H9 (cell line): ENCODE data around the gene HSPH1. TPM values are rescaled to one million over a fixed set of nuclear protein-coding genes. Genes with fewer than 3 reads are reported as not detected.
A peak's percentile ranks its signal among the peaks of the same experiment; 100 is the strongest.

Experiments
- DNase-seq: peaks from one replicate; pipeline ENCODE4 v3.0.0-alpha.2; 2017
- H2AFZ ChIP-seq: one replicate; pipeline ENCODE4 v1.6.1; 2013; ENCODE audit warnings: mild to moderate bottlenecking, low read length, control low read depth, moderate library complexity
- H2AK5ac ChIP-seq: 2 replicates; pipeline ENCODE4 v1.6.1; 2013; ENCODE audit warnings: low read length, control low read depth, mixed read lengths; ENCODE audit not compliant: insufficient read length
- H2BK120ac ChIP-seq: one replicate; pipeline ENCODE4 v1.6.1; 2013; ENCODE audit warnings: low read depth, mild to moderate bottlenecking, low read length, control low read depth, inconsistent platforms; ENCODE audit not compliant: poor library complexity, severe bottlenecking
- H2BK12ac ChIP-seq: 2 replicates; pipeline ENCODE4 v1.6.1; 2013; ENCODE audit warnings: low read length, control low read depth, mixed read lengths, low read depth; ENCODE audit not compliant: insufficient read length
- H2BK15ac ChIP-seq: 2 replicates; pipeline ENCODE4 v1.6.1; 2013; ENCODE audit warnings: low read depth, low read length, control low read depth
- H2BK20ac ChIP-seq: one replicate; pipeline ENCODE4 v1.6.1; 2013; ENCODE audit warnings: low read depth, mild to moderate bottlenecking, low read length, control low read depth, inconsistent platforms; ENCODE audit not compliant: poor library complexity, severe bottlenecking
- H2BK5ac ChIP-seq: 2 replicates; pipeline ENCODE4 v1.6.1; 2013; ENCODE audit warnings: low read length, control low read depth, mixed read lengths; ENCODE audit not compliant: insufficient read length
- H3K14ac ChIP-seq: 2 replicates; pipeline ENCODE4 v1.6.1; 2013; ENCODE audit warnings: low read length, control low read depth; ENCODE audit not compliant: insufficient read depth
- H3K18ac ChIP-seq: 2 replicates; pipeline ENCODE4 v1.6.1; 2013; ENCODE audit warnings: low read depth, mild to moderate bottlenecking, mixed read lengths, low read length, control low read depth; ENCODE audit not compliant: insufficient read length
- H3K23ac ChIP-seq: 2 replicates; pipeline ENCODE4 v1.6.1; 2013; ENCODE audit warnings: low read length, control low read depth, mixed read lengths, low read depth; ENCODE audit not compliant: insufficient read length
- H3K23me2 ChIP-seq: 2 replicates; pipeline ENCODE4 v1.6.1; 2013; ENCODE audit warnings: low read depth, mild to moderate bottlenecking, mixed read lengths, low read length, control low read depth; ENCODE audit not compliant: insufficient read length, poor library complexity, severe bottlenecking
- H3K27ac ChIP-seq: 2 replicates; pipeline ENCODE4 v1.5.1; 2013; ENCODE audit warnings: low read length, control low read depth, mixed read lengths, low read depth; ENCODE audit not compliant: insufficient read length
- H3K27me3 ChIP-seq: 2 replicates; pipeline ENCODE4 v1.6.1; 2013; ENCODE audit warnings: low read length, control low read depth, inconsistent platforms; ENCODE audit not compliant: insufficient read depth
- H3K4ac ChIP-seq: 2 replicates; pipeline ENCODE4 v1.6.1; 2013; ENCODE audit warnings: low read depth, mild to moderate bottlenecking, control low read depth, inconsistent platforms, low read length, moderate library complexity
- H3K4me1 ChIP-seq: 2 replicates; pipeline ENCODE4 v1.6.1; 2013; ENCODE audit warnings: low read length, control low read depth, inconsistent platforms; ENCODE audit not compliant: insufficient read depth
- H3K4me2 ChIP-seq: 2 replicates; pipeline ENCODE4 v1.6.1; 2013; ENCODE audit warnings: low read length, control low read depth, mixed read lengths; ENCODE audit not compliant: insufficient read length, insufficient read depth
- H3K56ac ChIP-seq: 2 replicates; pipeline ENCODE4 v1.6.1; 2013; ENCODE audit warnings: low read depth, mild to moderate bottlenecking, mixed read lengths, low read length, control low read depth; ENCODE audit not compliant: insufficient read length
- H3K79me1 ChIP-seq: 2 replicates; pipeline ENCODE4 v1.6.1; 2013; ENCODE audit warnings: low read depth, mild to moderate bottlenecking, moderate library complexity, low read length, control low read depth, inconsistent platforms; ENCODE audit not compliant: insufficient read depth, poor library complexity, severe bottlenecking
- H3K79me2 ChIP-seq: 2 replicates; pipeline ENCODE4 v1.6.1; 2013; ENCODE audit warnings: low read length, control low read depth, inconsistent platforms; ENCODE audit not compliant: insufficient read depth
- H3K9ac ChIP-seq: 2 replicates; pipeline ENCODE4 v1.6.1; 2013; ENCODE audit warnings: low read length, control low read depth, mixed read lengths; ENCODE audit not compliant: insufficient read length; ENCODE audit errors: extremely low read depth
- H3K9me3 ChIP-seq: one replicate; pipeline ENCODE4 v1.6.1; 2013; ENCODE audit warnings: low read depth, low read length, inconsistent platforms; ENCODE audit not compliant: control insufficient read depth
- H3T11ph ChIP-seq: one replicate; pipeline ENCODE4 v1.6.1; 2013; ENCODE audit warnings: mild to moderate bottlenecking, low read length, control low read depth, inconsistent platforms
- H4K20me1 ChIP-seq: one replicate; pipeline ENCODE4 v1.6.1; 2013; ENCODE audit not compliant: control insufficient read depth, insufficient read length, insufficient read depth
- H4K5ac ChIP-seq: 2 replicates; pipeline ENCODE4 v1.6.1; 2013; ENCODE audit warnings: low read depth, mild to moderate bottlenecking, mixed read lengths, low read length, control low read depth; ENCODE audit not compliant: insufficient read length
- H4K8ac ChIP-seq: replicated peaks from 2 replicates; pipeline ENCODE4 v1.6.1; 2013; ENCODE audit warnings: low read length, control low read depth, mixed read lengths, low read depth; ENCODE audit not compliant: insufficient read length
- H4K91ac ChIP-seq: 2 replicates; pipeline ENCODE4 v1.6.1; 2013; ENCODE audit warnings: low read depth, mild to moderate bottlenecking, moderate library complexity, mixed read lengths, low read length, control low read depth; ENCODE audit not compliant: insufficient read length
- H3K27ac Mint-ChIP-seq, 3 experiments: 2 replicates in 2 of 3; 3 replicates in 1 of 3; pipeline ENCODE4 v1.8.0; 2020 to 2021; ENCODE audit warnings: mixed read lengths in 3 of 3, mild to moderate bottlenecking in 1 of 3, moderate library complexity in 1 of 3
- H3K27me3 Mint-ChIP-seq: 2 replicates; pipeline ENCODE4 v1.8.0; 2021; ENCODE audit warnings: low read depth, mild to moderate bottlenecking, moderate library complexity, mixed read lengths
- H3K36me3 Mint-ChIP-seq, 3 experiments: 2 replicates in 2 of 3; 3 replicates in 1 of 3; pipeline ENCODE4 v1.8.0; 2020 to 2021; ENCODE audit warnings: low read depth in 3 of 3, mixed read lengths in 3 of 3; ENCODE audit not compliant: insufficient read depth in 1 of 3
- H3K4me1 Mint-ChIP-seq, 2 experiments: 2 replicates each; pipeline ENCODE4 v1.8.0; 2020; ENCODE audit warnings: mixed read lengths in 2 of 2
- H3K4me3 Mint-ChIP-seq, 2 experiments: 2 replicates in 1 of 2; 3 replicates in 1 of 2; pipeline ENCODE4 v1.8.0; 2020 to 2021; ENCODE audit warnings: mild to moderate bottlenecking in 2 of 2, mixed read lengths in 2 of 2, moderate library complexity in 1 of 2
- H3K9me3 Mint-ChIP-seq, 2 experiments: 2 replicates in 1 of 2; 3 replicates in 1 of 2; pipeline ENCODE4 v1.8.0; 2020; ENCODE audit warnings: mild to moderate bottlenecking in 2 of 2, mixed read lengths in 2 of 2, moderate library complexity in 1 of 2
- CTCF ChIP-seq: fragments of 200-600 bp; sonication (generic); conservative IDR thresholded peaks from 3 replicates; pipeline ENCODE4 v1.8.0; 2021; ENCODE audit warnings: antibody characterized with exemption, mild to moderate bottlenecking
- WGBS: extraction: QIAGEN DNeasy Blood & Tissue Kit; methylation state at CpG from one replicate; pipeline ENCODE4 v1.1.7; 2013; ENCODE audit warnings: missing lambda C conversion rate, low lambda C conversion rate, mixed read lengths; ENCODE audit not compliant: insufficient read length; ENCODE audit errors: extremely low coverage; 5-methylcytosine and 5-hydroxymethylcytosine counted together
- total RNA-seq: library from RNA; stranded (reverse); gene quantifications from 2 replicates; pipeline ENCODE4 v1.2.1, GENCODE V29; 2021

HSPH1 gene
- total RNA-seq, 1 experiment from 2014 or later = 141 TPM

GRCh38 chr13:31207661-31208552 lies 46.2 kb upstream of the HSPH1 start:
- Histone ChIP-seq H3K4me1 (no peaks in the 10 kb centered on the region), H2AFZ (no peak overlapping the region), H2AK5ac (no peak overlapping the region), H3K23me2 (no peaks in the 10 kb centered on the region), H2BK120ac (no peak overlapping the region), H3K79me2 (no peaks in the 10 kb centered on the region), H3K9me3 (no peaks in the 10 kb centered on the region), H3K23ac (no peak overlapping the region), H3K4me2 (no peak overlapping the region), H3T11ph (no peak overlapping the region), H4K8ac (no peak overlapping the region), H3K27ac (no peak overlapping the region), H3K18ac (no peak overlapping the region), H4K20me1 (no peaks in the 10 kb centered on the region), H3K79me1 (no peaks in the 10 kb centered on the region), H3K27me3 (no peaks in the 10 kb centered on the region), H3K9ac (no peak overlapping the region), H3K4ac (no peak overlapping the region), H3K56ac (no peak overlapping the region), H2BK20ac (no peak overlapping the region), H2BK12ac (no peak overlapping the region), H4K91ac (no peak overlapping the region), H2BK5ac (no peak overlapping the region), H4K5ac (no peak overlapping the region), H3K14ac (no peak overlapping the region), H2BK15ac (no peak overlapping the region)
- H3K36me3 Mint-ChIP-seq = no peaks in the 10 kb centered on the region; a peak in 1 of 7 replicates
- no peaks in the 10 kb centered on the region for H3K9me3 Mint-ChIP-seq
- TF ChIP-seq CTCF = no peak
- DNase-seq = no peak
- peak overlapping the region in 1 of 3 experiments; percentile 49; a peak in 1 of 7 replicates for H3K27ac Mint-ChIP-seq
- H3K4me3 Mint-ChIP-seq = no peak overlapping the region
- WGBS = no CpG with 5 or more reads among the region's 15 CpGs
- peaks cover 30 to 37% of the 10 kb centered on the region in 2 experiments for H3K4me1 Mint-ChIP-seq
- H3K27me3 Mint-ChIP-seq = no peaks in the 10 kb centered on the region
